Central memory CD8-positive, alpha-beta T cell (primary cell): ENCODE measurements around the gene ICAM2.
A peak's percentile ranks its signal among the peaks of the same experiment; 100 is the strongest.

Source experiments
- ATAC-seq: fragments of 150-1000 bp; cut with Tn5 transposase; replicated peaks from 2 replicates; pipeline ENCODE4 v1.10.0; 2022; ENCODE audit warnings: mild to moderate bottlenecking, moderate FRiP score, moderate number of reproducible peaks; ENCODE audit not compliant: poor library complexity, severe bottlenecking; ENCODE audit errors: extremely low read depth
- DNase-seq, 2 donors: peaks; one replicate each; pipeline ENCODE4 v3.0.0; 2021; ENCODE audit warnings: low spot score in 2 of 2
- H3K27ac Mint-ChIP-seq: one replicate; pipeline ENCODE4 v1.8.0; 2022; ENCODE audit warnings: low read depth, mild to moderate bottlenecking, moderate library complexity, mixed read lengths
- H3K27me3 Mint-ChIP-seq: one replicate; pipeline ENCODE4 v1.8.0; 2022; ENCODE audit warnings: mixed read lengths
- H3K36me3 Mint-ChIP-seq: one replicate; pipeline ENCODE4 v1.8.0; 2022; ENCODE audit warnings: mild to moderate bottlenecking, moderate library complexity, mixed read lengths; ENCODE audit not compliant: insufficient read depth
- H3K4me1 Mint-ChIP-seq: one replicate; pipeline ENCODE4 v1.8.0; 2022; ENCODE audit warnings: mixed read lengths
- H3K4me3 Mint-ChIP-seq: one replicate; pipeline ENCODE4 v1.8.0; 2022; ENCODE audit warnings: mild to moderate bottlenecking, moderate library complexity, mixed read lengths
- H3K9me3 Mint-ChIP-seq: one replicate; pipeline ENCODE4 v1.8.0; 2022; ENCODE audit warnings: mixed read lengths

ICAM2 gene

GRCh38 chr17:63997341-63998048, 22.9 kb downstream of the ICAM2 start:
- H3K9me3 Mint-ChIP-seq: no peaks in the 10 kb centered on the region
- ATAC-seq (no peak), DNase-seq (no peak)
- peak overlapping the region; percentile 89 for H3K4me3 Mint-ChIP-seq
- peaks cover 2% of the 10 kb centered on the region for H3K36me3 Mint-ChIP-seq
- H3K4me1 Mint-ChIP-seq: peaks cover 51% of the 10 kb centered on the region
- peak overlapping the region; percentile 80 for H3K27ac Mint-ChIP-seq
- no peaks in the 10 kb centered on the region for H3K27me3 Mint-ChIP-seq

- Mint-ChIP-seq H3K27ac (peak overlapping the region; percentile 80), H3K36me3 (peaks cover 2% of the 10 kb centered on the region), H3K27me3 (no peaks in the 10 kb centered on the region), H3K9me3 (no peaks in the 10 kb centered on the region), H3K4me1 (peaks cover 60% of the 10 kb centered on the region), H3K4me3 (peak overlapping the region; percentile 89)
- DNase-seq (no peak), ATAC-seq (no peak)
These were observed 23.8 kb downstream of the ICAM2 start for GRCh38 chr17:63996430-63997182.

- no peak for ATAC-seq
- peaks cover 2% of the 10 kb centered on the region for H3K36me3 Mint-ChIP-seq
These were observed 24.8 kb downstream of the ICAM2 start for GRCh38 chr17:63995626-63996025.

GRCh38 chr17:63993368-63993985, 27.0 kb downstream of the ICAM2 start:
- Mint-ChIP-seq H3K4me3 (peak overlapping the region; percentile 50), H3K9me3 (no peaks in the 10 kb centered on the region), H3K27ac (peak overlapping the region; percentile 50), H3K27me3 (no peaks in the 10 kb centered on the region), H3K36me3 (peaks cover 2% of the 10 kb centered on the region), H3K4me1 (peaks cover 59% of the 10 kb centered on the region)
- peak in 1 of 2 donors; percentile 33 for DNase-seq
- ATAC-seq: peak; percentile 58

More at GRCh38 chr17:63995626-63996025, 24.8 kb downstream of the ICAM2 start:
- Mint-ChIP-seq H3K27ac (peak overlapping the region; percentile 50), H3K4me3 (no peak overlapping the region), H3K4me1 (peaks cover 68% of the 10 kb centered on the region), H3K27me3 (no peaks in the 10 kb centered on the region), H3K9me3 (no peaks in the 10 kb centered on the region)
- no peak for DNase-seq

- Mint-ChIP-seq H3K27ac (peak overlapping the region; percentile 50), H3K9me3 (no peaks in the 10 kb centered on the region), H3K36me3 (no peaks in the 10 kb centered on the region), H3K4me1 (peaks cover 51% of the 10 kb centered on the region), H3K4me3 (peak overlapping the region; percentile 80), H3K27me3 (no peaks in the 10 kb centered on the region)
- ATAC-seq (no peak), DNase-seq (no peak)
These were observed 28.8 kb downstream of the ICAM2 start for GRCh38 chr17:63991611-63992010.

- H3K36me3 Mint-ChIP-seq: peaks cover 5% of the 10 kb centered on the region
- H3K27me3 Mint-ChIP-seq: no peaks in the 10 kb centered on the region
- ATAC-seq (no peak), DNase-seq (no peak)
- peak overlapping the region; percentile 80 for H3K4me3 Mint-ChIP-seq
- H3K27ac Mint-ChIP-seq: no peak overlapping the region
- H3K4me1 Mint-ChIP-seq: peaks cover 64% of the 10 kb centered on the region
- no peaks in the 10 kb centered on the region for H3K9me3 Mint-ChIP-seq
These were observed 30.6 kb downstream of the ICAM2 start for GRCh38 chr17:63989622-63990345.

GRCh38 chr17:63988741-63989621, 31.5 kb downstream of the ICAM2 start:
- no peaks in the 10 kb centered on the region for H3K27me3 Mint-ChIP-seq
- no peak overlapping the region for H3K27ac Mint-ChIP-seq
- H3K4me1 Mint-ChIP-seq: peaks cover 59% of the 10 kb centered on the region

GRCh38 chr17:63988127-63988478, 32.3 kb downstream of the ICAM2 start:
- Mint-ChIP-seq H3K27ac (no peak overlapping the region), H3K4me3 (no peak overlapping the region), H3K9me3 (no peaks in the 10 kb centered on the region), H3K27me3 (no peaks in the 10 kb centered on the region), H3K36me3 (peaks cover 7% of the 10 kb centered on the region), H3K4me1 (peaks cover 54% of the 10 kb centered on the region)
- ATAC-seq (no peak), DNase-seq (no peak)

More at GRCh38 chr17:63988741-63989621, 31.5 kb downstream of the ICAM2 start:
- Mint-ChIP-seq H3K9me3 (no peaks in the 10 kb centered on the region), H3K4me3 (no peak overlapping the region), H3K36me3 (peaks cover 7% of the 10 kb centered on the region)
- DNase-seq: no peak
- ATAC-seq: no peak

GRCh38 chr17:63987221-63988126, 33.0 kb downstream of the ICAM2 start:
- DNase-seq (no peak), ATAC-seq (no peak)
- H3K4me1 Mint-ChIP-seq: peaks cover 49% of the 10 kb centered on the region
- H3K9me3 Mint-ChIP-seq: no peaks in the 10 kb centered on the region
- no peak overlapping the region for H3K4me3 Mint-ChIP-seq
- H3K36me3 Mint-ChIP-seq: peaks cover 7% of the 10 kb centered on the region
- no peak overlapping the region for H3K27ac Mint-ChIP-seq
- no peaks in the 10 kb centered on the region for H3K27me3 Mint-ChIP-seq

GRCh38 chr17:63986821-63987220, 33.6 kb downstream of the ICAM2 start:
- Mint-ChIP-seq H3K4me1 (peaks cover 42% of the 10 kb centered on the region), H3K4me3 (no peak overlapping the region), H3K36me3 (peaks cover 7% of the 10 kb centered on the region), H3K27ac (no peak overlapping the region), H3K9me3 (no peaks in the 10 kb centered on the region), H3K27me3 (no peaks in the 10 kb centered on the region)
- DNase-seq (no peak), ATAC-seq (no peak)
